DOHH2 (cell line): ENCODE data around the gene DESI2.

ENCODE experiments used
- H3F3A ChIP-seq: fragments of 200-600 bp; sonication (generic), shearing (Covaris generic); 2 replicates; pipeline ENCODE4 v1.6.0; 2016; ENCODE audit warnings: antibody characterized with exemption, mild to moderate bottlenecking; ENCODE audit not compliant: control insufficient read depth, insufficient read depth
- H3K27ac ChIP-seq: fragments of 200-600 bp; sonication (generic); 2 replicates; pipeline ENCODE4 v1.5.1; 2014; ENCODE audit warnings: low read depth, mild to moderate bottlenecking, low read length, moderate library complexity
- H3K27me3 ChIP-seq: fragments of 200-600 bp; sonication (generic); 2 replicates; pipeline ENCODE4 v1.6.1; 2014; ENCODE audit warnings: mild to moderate bottlenecking, low read length, mixed read lengths; ENCODE audit not compliant: control insufficient read depth
- H3K36me3 ChIP-seq: fragments of 200-600 bp; sonication (generic); 2 replicates; pipeline ENCODE4 v1.6.1; 2014; ENCODE audit warnings: mild to moderate bottlenecking, low read length, moderate library complexity, mixed read lengths; ENCODE audit not compliant: control insufficient read depth
- H3K4me1 ChIP-seq: fragments of 200-600 bp; sonication (generic); 2 replicates; pipeline ENCODE4 v1.6.1; 2014; ENCODE audit warnings: mild to moderate bottlenecking, low read length, mixed read lengths; ENCODE audit not compliant: control insufficient read depth
- H3K4me2 ChIP-seq: fragments of 200-600 bp; sonication (generic); 2 replicates; pipeline ENCODE4 v1.6.0; 2014; ENCODE audit warnings: mild to moderate bottlenecking, low read length, moderate library complexity
- H3K4me3 ChIP-seq: fragments of 200-600 bp; sonication (generic); 2 replicates; pipeline ENCODE4 v1.5.1; 2014; ENCODE audit warnings: mild to moderate bottlenecking, low read length, mixed read lengths
- H3K79me2 ChIP-seq: fragments of 200-600 bp; sonication (generic); 2 replicates; pipeline ENCODE4 v1.6.1; 2014; ENCODE audit warnings: mild to moderate bottlenecking, low read length, mixed read lengths; ENCODE audit not compliant: control insufficient read depth
- H3K9me2 ChIP-seq: fragments of 200-600 bp; sonication (generic); replicated peaks from 2 replicates; pipeline ENCODE4 v1.6.1; 2014; ENCODE audit warnings: mild to moderate bottlenecking, low read length, mixed read lengths; ENCODE audit not compliant: control insufficient read depth
- H3K9me3 ChIP-seq: fragments of 200-600 bp; sonication (generic); 2 replicates; pipeline ENCODE4 v1.6.1; 2014; ENCODE audit warnings: antibody characterized with exemption, low read length, mixed read lengths; ENCODE audit not compliant: control insufficient read depth, insufficient read depth
- H4K20me1 ChIP-seq: fragments of 200-600 bp; sonication (generic); 2 replicates; pipeline ENCODE4 v1.6.0; 2014; ENCODE audit warnings: low read depth, mild to moderate bottlenecking, antibody characterized with exemption, low read length, moderate library complexity; ENCODE audit not compliant: control insufficient read depth, insufficient read depth
- EZH2phosphoT487 ChIP-seq: fragments of 200-600 bp; sonication (generic); IDR thresholded peaks from 2 replicates; pipeline ENCODE4 v1.6.1; 2017; ENCODE audit warnings: borderline replicate concordance, mild to moderate bottlenecking, antibody characterized with exemption, low read length, moderate library complexity, mixed read lengths
- TF ChIP-seq, protein P1 (sequence below): fragments of 200-600 bp; sonication (generic); IDR thresholded peaks from one replicate; pipeline ENCODE4 v1.5.1; 2014; ENCODE audit warnings: antibody characterized with exemption, mild to moderate bottlenecking, low read depth, low read length; ENCODE audit not compliant: poor library complexity, severe bottlenecking

Gene DESI2

GRCh38 chr1:244704107-244704506 lies 51.2 kb downstream of the DESI2 start:
- Histone ChIP-seq H3K79me2 (no peaks in the 10 kb centered on the region), H3K4me1 (no peaks in the 10 kb centered on the region), H3K4me3 (no peak overlapping the region), H3K4me2 (no peak overlapping the region), H3K36me3 (peaks cover 40% of the 10 kb centered on the region), H4K20me1 (no peaks in the 10 kb centered on the region), H3K9me3 (no peaks in the 10 kb centered on the region), H3K9me2 (no peaks in the 10 kb centered on the region), H3K27ac (no peak overlapping the region), H3K27me3 (no peaks in the 10 kb centered on the region), H3F3A (no peaks in the 10 kb centered on the region)
- no peak for TF ChIP-seq EZH2phosphoT487
- TF ChIP-seq, protein P1, sequence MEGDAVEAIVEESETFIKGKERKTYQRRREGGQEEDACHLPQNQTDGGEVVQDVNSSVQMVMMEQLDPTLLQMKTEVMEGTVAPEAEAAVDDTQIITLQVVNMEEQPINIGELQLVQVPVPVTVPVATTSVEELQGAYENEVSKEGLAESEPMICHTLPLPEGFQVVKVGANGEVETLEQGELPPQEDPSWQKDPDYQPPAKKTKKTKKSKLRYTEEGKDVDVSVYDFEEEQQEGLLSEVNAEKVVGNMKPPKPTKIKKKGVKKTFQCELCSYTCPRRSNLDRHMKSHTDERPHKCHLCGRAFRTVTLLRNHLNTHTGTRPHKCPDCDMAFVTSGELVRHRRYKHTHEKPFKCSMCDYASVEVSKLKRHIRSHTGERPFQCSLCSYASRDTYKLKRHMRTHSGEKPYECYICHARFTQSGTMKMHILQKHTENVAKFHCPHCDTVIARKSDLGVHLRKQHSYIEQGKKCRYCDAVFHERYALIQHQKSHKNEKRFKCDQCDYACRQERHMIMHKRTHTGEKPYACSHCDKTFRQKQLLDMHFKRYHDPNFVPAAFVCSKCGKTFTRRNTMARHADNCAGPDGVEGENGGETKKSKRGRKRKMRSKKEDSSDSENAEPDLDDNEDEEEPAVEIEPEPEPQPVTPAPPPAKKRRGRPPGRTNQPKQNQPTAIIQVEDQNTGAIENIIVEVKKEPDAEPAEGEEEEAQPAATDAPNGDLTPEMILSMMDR: no peak

DNA sequence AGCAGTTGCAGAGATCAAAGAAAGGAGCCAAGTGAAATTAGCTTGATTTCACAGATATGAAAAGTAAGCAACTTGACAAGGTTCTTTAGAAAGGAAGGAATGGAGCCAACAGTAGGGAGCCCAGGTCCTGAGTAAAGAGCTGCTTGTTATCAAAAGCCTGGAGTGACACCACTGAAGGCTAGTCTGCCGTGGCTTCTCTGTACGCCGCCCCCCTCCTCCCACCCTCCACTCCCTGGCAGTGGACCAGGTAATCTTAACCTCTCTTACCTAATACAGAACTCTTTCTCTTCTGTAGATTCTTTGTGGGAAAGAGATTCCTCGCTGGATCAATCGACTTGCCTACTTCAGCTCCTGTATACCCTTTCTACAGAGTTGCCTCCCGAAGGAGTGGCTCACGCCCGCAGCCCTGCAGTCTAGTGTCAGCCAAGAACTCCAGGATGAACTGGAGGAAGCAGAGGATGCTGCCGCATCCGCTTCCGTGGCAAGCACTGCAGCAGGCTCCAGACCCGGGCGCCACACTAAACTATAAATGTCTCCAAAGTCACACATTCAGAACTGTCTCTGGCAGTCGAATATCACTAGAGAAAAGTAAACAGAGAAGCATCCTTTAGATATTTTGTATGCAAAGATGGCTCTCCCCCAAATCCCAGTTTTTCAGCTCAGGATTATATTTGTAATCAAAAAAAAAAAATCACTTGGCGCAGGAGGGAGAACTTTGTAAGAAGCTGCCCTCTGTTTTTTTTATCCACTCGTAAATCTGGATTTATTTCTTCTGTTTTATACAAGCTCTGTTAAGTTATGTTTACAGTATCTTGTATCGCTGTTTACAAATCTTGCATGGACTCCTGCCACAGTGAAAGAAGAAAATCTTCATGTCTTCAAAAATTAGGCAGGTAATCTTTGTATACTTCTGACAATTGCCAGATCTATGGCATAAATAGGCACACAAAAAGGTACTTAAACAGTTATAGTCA lies 52.6 kb downstream of the DESI2 start:
- no peak overlapping the region for H3K4me2 ChIP-seq
- TF ChIP-seq, protein P1: no peak
- TF ChIP-seq EZH2phosphoT487: no peak
- no peaks in the 10 kb centered on the region for H3F3A ChIP-seq
- no peaks in the 10 kb centered on the region for H3K79me2 ChIP-seq
- H3K27me3 ChIP-seq: no peaks in the 10 kb centered on the region
- H3K4me1 ChIP-seq: peaks cover 11% of the 10 kb centered on the region
- no peak overlapping the region for H3K4me3 ChIP-seq
- H3K36me3 ChIP-seq: peaks cover 29% of the 10 kb centered on the region
- no peak overlapping the region for H3K27ac ChIP-seq
- no peaks in the 10 kb centered on the region for H3K9me3 ChIP-seq
- no peaks in the 10 kb centered on the region for H4K20me1 ChIP-seq
- H3K9me2 ChIP-seq: no peaks in the 10 kb centered on the region

- TF ChIP-seq EZH2phosphoT487: no peak
- TF ChIP-seq, protein P1: no peak
- Histone ChIP-seq H3K9me2 (no peaks in the 10 kb centered on the region), H3K4me1 (peaks cover 17% of the 10 kb centered on the region), H3K36me3 (peaks cover 16% of the 10 kb centered on the region), H3K79me2 (no peaks in the 10 kb centered on the region), H3K27ac (no peak overlapping the region), H3K4me3 (no peak overlapping the region), H3K4me2 (no peak overlapping the region), H4K20me1 (no peaks in the 10 kb centered on the region), H3K27me3 (no peaks in the 10 kb centered on the region), H3K9me3 (no peaks in the 10 kb centered on the region), H3F3A (no peaks in the 10 kb centered on the region)
Observed at GRCh38 chr1:244709076-244709475, 56.1 kb downstream of the DESI2 start.
